SK-N-SH treated with all-trans-retinoic acid at 6 μM for 48 hours (cell line): ENCODE results near the gene RAB33A.

Source experiments
- ARNTL ChIP-seq: fragments of 450-650 bp; formaldehyde crosslinking; IDR thresholded peaks from 2 replicates; pipeline ENCODE4 v1.5.0; 2020; ENCODE audit warnings: low read depth, mild to moderate bottlenecking, moderate library complexity, borderline replicate concordance
- CREB5 ChIP-seq: fragments of 250-450 bp; sonication (Bioruptor Pico); IDR thresholded peaks from 2 replicates; pipeline ENCODE4 v1.5.1; 2020; ENCODE audit warnings: low read depth, mild to moderate bottlenecking, moderate library complexity
- ESRRG ChIP-seq: fragments of 250-450 bp; sonication (Bioruptor Pico); IDR thresholded peaks from 2 replicates; pipeline ENCODE4 v1.6.1; 2021; ENCODE audit warnings: mild to moderate bottlenecking
- GLIS3 ChIP-seq: fragments of 250-450 bp; sonication (Bioruptor Pico); IDR thresholded peaks from 2 replicates; pipeline ENCODE4 v1.5.0; 2020; ENCODE audit warnings: mild to moderate bottlenecking, moderate library complexity
- RARB ChIP-seq: fragments of 250-450 bp; sonication (Bioruptor Pico); IDR thresholded peaks from 2 replicates; pipeline ENCODE4 v1.8.0; 2021; ENCODE audit warnings: mild to moderate bottlenecking, moderate library complexity
- TOX ChIP-seq: fragments of 250-450 bp; sonication (Bioruptor Pico); IDR thresholded peaks from 2 replicates; pipeline ENCODE4 v1.8.0; 2021; ENCODE audit warnings: mild to moderate bottlenecking, moderate library complexity, borderline replicate concordance
- ZC3H10 ChIP-seq: fragments of 250-450 bp; sonication (Bioruptor Pico); IDR thresholded peaks from 2 replicates; pipeline ENCODE4 v1.5.1; 2021; ENCODE audit warnings: mild to moderate bottlenecking, moderate library complexity
- ZFP3 ChIP-seq: fragments of 250-450 bp; sonication (Bioruptor Pico); IDR thresholded peaks from 2 replicates; pipeline ENCODE4 v1.5.0; 2020; ENCODE audit warnings: mild to moderate bottlenecking, moderate library complexity
- ZFP30 ChIP-seq: fragments of 450-650 bp; formaldehyde crosslinking; IDR thresholded peaks from 2 replicates; pipeline ENCODE4 v1.5.0; 2022; ENCODE audit warnings: mild to moderate bottlenecking, moderate library complexity
- TF ChIP-seq, protein P1 (sequence below): fragments of 250-450 bp; sonication (Bioruptor Pico); IDR thresholded peaks from 2 replicates; pipeline ENCODE4 v1.5.1; 2021; ENCODE audit warnings: mild to moderate bottlenecking, moderate library complexity
- TF ChIP-seq, protein P2 (sequence below): fragments of 250-450 bp; sonication (Bioruptor Pico); IDR thresholded peaks from 2 replicates; pipeline ENCODE4 v1.8.0; 2020; ENCODE audit warnings: mild to moderate bottlenecking, moderate library complexity, borderline replicate concordance

GRCh38 chrX:130147631-130148030, 24.1 kb upstream of the RAB33A start:
- TF ChIP-seq CREB5 (CRISPR knock-in tag) (no peak), ZC3H10 (no peak), TOX (CRISPR knock-in tag) (no peak), GLIS3 (CRISPR knock-in tag) (no peak), ESRRG (no peak), RARB (CRISPR knock-in tag) (no peak), ARNTL (CRISPR knock-in tag) (no peak), ZFP30 (CRISPR knock-in tag) (no peak), ZFP3 (CRISPR knock-in tag) (no peak)
- TF ChIP-seq, protein P1, sequence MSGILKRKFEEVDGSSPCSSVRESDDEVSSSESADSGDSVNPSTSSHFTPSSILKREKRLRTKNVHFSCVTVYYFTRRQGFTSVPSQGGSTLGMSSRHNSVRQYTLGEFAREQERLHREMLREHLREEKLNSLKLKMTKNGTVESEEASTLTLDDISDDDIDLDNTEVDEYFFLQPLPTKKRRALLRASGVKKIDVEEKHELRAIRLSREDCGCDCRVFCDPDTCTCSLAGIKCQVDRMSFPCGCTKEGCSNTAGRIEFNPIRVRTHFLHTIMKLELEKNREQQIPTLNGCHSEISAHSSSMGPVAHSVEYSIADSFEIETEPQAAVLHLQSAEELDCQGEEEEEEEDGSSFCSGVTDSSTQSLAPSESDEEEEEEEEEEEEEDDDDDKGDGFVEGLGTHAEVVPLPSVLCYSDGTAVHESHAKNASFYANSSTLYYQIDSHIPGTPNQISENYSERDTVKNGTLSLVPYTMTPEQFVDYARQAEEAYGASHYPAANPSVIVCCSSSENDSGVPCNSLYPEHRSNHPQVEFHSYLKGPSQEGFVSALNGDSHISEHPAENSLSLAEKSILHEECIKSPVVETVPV (CRISPR knock-in tag), result no peak
- TF ChIP-seq, protein P2, sequence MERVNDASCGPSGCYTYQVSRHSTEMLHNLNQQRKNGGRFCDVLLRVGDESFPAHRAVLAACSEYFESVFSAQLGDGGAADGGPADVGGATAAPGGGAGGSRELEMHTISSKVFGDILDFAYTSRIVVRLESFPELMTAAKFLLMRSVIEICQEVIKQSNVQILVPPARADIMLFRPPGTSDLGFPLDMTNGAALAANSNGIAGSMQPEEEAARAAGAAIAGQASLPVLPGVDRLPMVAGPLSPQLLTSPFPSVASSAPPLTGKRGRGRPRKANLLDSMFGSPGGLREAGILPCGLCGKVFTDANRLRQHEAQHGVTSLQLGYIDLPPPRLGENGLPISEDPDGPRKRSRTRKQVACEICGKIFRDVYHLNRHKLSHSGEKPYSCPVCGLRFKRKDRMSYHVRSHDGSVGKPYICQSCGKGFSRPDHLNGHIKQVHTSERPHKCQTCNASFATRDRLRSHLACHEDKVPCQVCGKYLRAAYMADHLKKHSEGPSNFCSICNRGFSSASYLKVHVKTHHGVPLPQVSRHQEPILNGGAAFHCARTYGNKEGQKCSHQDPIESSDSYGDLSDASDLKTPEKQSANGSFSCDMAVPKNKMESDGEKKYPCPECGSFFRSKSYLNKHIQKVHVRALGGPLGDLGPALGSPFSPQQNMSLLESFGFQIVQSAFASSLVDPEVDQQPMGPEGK (CRISPR knock-in tag), result no peak
